ENCODE measurements around the gene USP20. TPM values are rescaled to one million over a fixed set of nuclear protein-coding genes. Genes with fewer than 3 reads are reported as not detected.

USP20 gene
- total RNA-seq, 1 experiment from 2014 or later = 16.3 TPM

GRCh38 chr9:129812385-129812784 lies 22.9 kb upstream of the USP20 start:
- DNase-seq = no peak
- no peak overlapping the region for H3K4me3 ChIP-seq (ENCODE audit: insufficient read depth, low read depth, low read length)
- H3K36me3 ChIP-seq (replicated peaks; ENCODE audit: control insufficient read depth, insufficient read depth, low read length) = peaks cover 12% of the 10 kb centered on the region
- H3K27me3 ChIP-seq (ENCODE audit: control insufficient read depth, insufficient read depth, low read length) = no peaks in the 10 kb centered on the region

- peaks cover 19% of the 10 kb centered on the region for H3K36me3 ChIP-seq (replicated peaks; ENCODE audit: control insufficient read depth, insufficient read depth, low read length)
Measured at GRCh38 chr9:129813661-129814060, 21.6 kb upstream of the USP20 start.

GRCh38 chr9:129814432-129815223 lies 20.6 kb upstream of the USP20 start:
- H3K4me3 ChIP-seq (ENCODE audit: insufficient read depth, low read depth, low read length) = no peak overlapping the region
- DNase-seq = no peak
- peaks cover 18% of the 10 kb centered on the region for H3K36me3 ChIP-seq (replicated peaks; ENCODE audit: control insufficient read depth, insufficient read depth, low read length)
- H3K27me3 ChIP-seq (ENCODE audit: control insufficient read depth, insufficient read depth, low read length) = no peaks in the 10 kb centered on the region

More at GRCh38 chr9:129813661-129814060, 21.6 kb upstream of the USP20 start:
- H3K4me3 ChIP-seq (ENCODE audit: insufficient read depth, low read depth, low read length) = no peak overlapping the region
- no peaks in the 10 kb centered on the region for H3K27me3 ChIP-seq (ENCODE audit: control insufficient read depth, insufficient read depth, low read length)
- DNase-seq = no peak

GRCh38 chr9:129815278-129815677 lies 20.0 kb upstream of the USP20 start:
- peaks cover 18% of the 10 kb centered on the region for H3K36me3 ChIP-seq (replicated peaks; ENCODE audit: control insufficient read depth, insufficient read depth, low read length)
- no peak for DNase-seq
- H3K27me3 ChIP-seq (ENCODE audit: control insufficient read depth, insufficient read depth, low read length) = no peaks in the 10 kb centered on the region
- H3K4me3 ChIP-seq (ENCODE audit: insufficient read depth, low read depth, low read length) = no peak overlapping the region

- H3K36me3 ChIP-seq (replicated peaks; ENCODE audit: control insufficient read depth, insufficient read depth, low read length) = peaks cover 28% of the 10 kb centered on the region
Measured at GRCh38 chr9:129816501-129817435, 18.5 kb upstream of the USP20 start.

GRCh38 chr9:129822898-129823541 lies 12.2 kb upstream of the USP20 start:
- peak overlapping the region; percentile 95 for H3K4me3 ChIP-seq (ENCODE audit: insufficient read depth, low read depth, low read length)
- no peaks in the 10 kb centered on the region for H3K27me3 ChIP-seq (ENCODE audit: control insufficient read depth, insufficient read depth, low read length)
- H3K36me3 ChIP-seq (replicated peaks; ENCODE audit: control insufficient read depth, insufficient read depth, low read length) = peaks cover 25% of the 10 kb centered on the region
- no peak for DNase-seq

More at GRCh38 chr9:129816501-129817435, 18.5 kb upstream of the USP20 start:
- DNase-seq = no peak
- Histone ChIP-seq H3K27me3 (ENCODE audit: control insufficient read depth, insufficient read depth, low read length) (no peaks in the 10 kb centered on the region), H3K4me3 (ENCODE audit: insufficient read depth, low read depth, low read length) (no peak overlapping the region)

- Histone ChIP-seq H3K36me3 (replicated peaks; ENCODE audit: control insufficient read depth, insufficient read depth, low read length) (peaks cover 22% of the 10 kb centered on the region), H3K27me3 (ENCODE audit: control insufficient read depth, insufficient read depth, low read length) (no peaks in the 10 kb centered on the region)
- DNase-seq = peak; percentile 88
Measured at GRCh38 chr9:129823542-129823934, 11.7 kb upstream of the USP20 start.

GRCh38 chr9:129823935-129824601 lies 11.2 kb upstream of the USP20 start, which contains the start of gene TOR1A:
TSS of gene TOR1A (minus strand) at chr9:129824136. CDS start at chr9:129824085, 51 bp downstream.
- peak; percentile 96 for DNase-seq
- Histone ChIP-seq H3K4me3 (ENCODE audit: insufficient read depth, low read depth, low read length) (peak within 1 kb of the TSS; percentile 95), H3K36me3 (replicated peaks; ENCODE audit: control insufficient read depth, insufficient read depth, low read length) (peaks cover 25% of the 10 kb centered on the region), H3K27me3 (ENCODE audit: control insufficient read depth, insufficient read depth, low read length) (no peaks in the 10 kb centered on the region)

More at GRCh38 chr9:129823542-129823934, 11.7 kb upstream of the USP20 start:
- H3K4me3 ChIP-seq (ENCODE audit: insufficient read depth, low read depth, low read length) = peak overlapping the region; percentile 95

GRCh38 chr9:129826344-129826743 lies 8.9 kb upstream of the USP20 start:
- Histone ChIP-seq H3K36me3 (replicated peaks; ENCODE audit: control insufficient read depth, insufficient read depth, low read length) (peaks cover 25% of the 10 kb centered on the region), H3K27me3 (ENCODE audit: control insufficient read depth, insufficient read depth, low read length) (no peaks in the 10 kb centered on the region), H3K4me3 (ENCODE audit: insufficient read depth, low read depth, low read length) (no peak overlapping the region)
- no peak for DNase-seq

- Histone ChIP-seq H3K27me3 (ENCODE audit: control insufficient read depth, insufficient read depth, low read length) (no peaks in the 10 kb centered on the region), H3K4me3 (ENCODE audit: insufficient read depth, low read depth, low read length) (no peak overlapping the region), H3K36me3 (replicated peaks; ENCODE audit: control insufficient read depth, insufficient read depth, low read length) (peaks cover 24% of the 10 kb centered on the region)
- no peak for DNase-seq
Measured at GRCh38 chr9:129826759-129827158, 8.5 kb upstream of the USP20 start.

GRCh38 chr9:129828051-129828450 lies 7.2 kb upstream of the USP20 start:
- no peak for DNase-seq
- no peaks in the 10 kb centered on the region for H3K27me3 ChIP-seq (ENCODE audit: control insufficient read depth, insufficient read depth, low read length)
- no peak overlapping the region for H3K4me3 ChIP-seq (ENCODE audit: insufficient read depth, low read depth, low read length)
- H3K36me3 ChIP-seq (replicated peaks; ENCODE audit: control insufficient read depth, insufficient read depth, low read length) = peaks cover 18% of the 10 kb centered on the region

GRCh38 chr9:129828969-129829368 lies 6.3 kb upstream of the USP20 start:
- DNase-seq = no peak
- Histone ChIP-seq H3K36me3 (replicated peaks; ENCODE audit: control insufficient read depth, insufficient read depth, low read length) (peaks cover 22% of the 10 kb centered on the region), H3K4me3 (ENCODE audit: insufficient read depth, low read depth, low read length) (no peak overlapping the region), H3K27me3 (ENCODE audit: control insufficient read depth, insufficient read depth, low read length) (no peaks in the 10 kb centered on the region)

- Histone ChIP-seq H3K36me3 (replicated peaks; ENCODE audit: control insufficient read depth, insufficient read depth, low read length) (peaks cover 21% of the 10 kb centered on the region), H3K27me3 (ENCODE audit: control insufficient read depth, insufficient read depth, low read length) (no peaks in the 10 kb centered on the region), H3K4me3 (ENCODE audit: insufficient read depth, low read depth, low read length) (no peak overlapping the region)
- DNase-seq = no peak
Measured at GRCh38 chr9:129832982-129833381, 2.3 kb upstream of the USP20 start.

Measured in H7 (cell line).